Lower lobe of right lung (tissue), 2 donors: Measurements from ENCODE around the gene IGFL2. TPM values are rescaled to one million over a fixed set of nuclear protein-coding genes. Genes with fewer than 3 reads are reported as not detected.
"Not testable (repeated sequence)": the region's sequence is repeated elsewhere in the genome, so short reads cannot be mapped to it uniquely, and the experiment has no call there.

ENCODE experiments used
- ATAC-seq, 2 donors: fragments of 200-7000 bp; cut with Tn5 transposase; one replicate each; pipeline ENCODE4 v1.9.1; 2020 to 2022; ENCODE audit warnings: mild to moderate bottlenecking in 2 of 2, moderate library complexity in 2 of 2
- DNase-seq: peaks from one replicate; pipeline ENCODE4 v3.0.0-alpha.2; 2020
- H3K27ac ChIP-seq: fragments of 200-600 bp; one replicate; pipeline ENCODE4 v1.8.0; 2022
- H3K27me3 ChIP-seq: fragments of 200-600 bp; one replicate; pipeline ENCODE4 v1.8.0; 2022; ENCODE audit warnings: low read depth
- H3K36me3 ChIP-seq: fragments of 200-600 bp; one replicate; pipeline ENCODE4 v1.8.0; 2022; ENCODE audit warnings: mild to moderate bottlenecking
- H3K4me1 ChIP-seq: fragments of 200-600 bp; one replicate; pipeline ENCODE4 v1.8.0; 2022
- H3K4me3 ChIP-seq: fragments of 200-600 bp; one replicate; pipeline ENCODE4 v1.8.0; 2022; ENCODE audit warnings: mild to moderate bottlenecking
- H3K9me3 ChIP-seq: fragments of 200-600 bp; one replicate; pipeline ENCODE4 v1.8.0; 2022
- intact Hi-C: fragments of 100-400 bp; cut with DNase I; formaldehyde crosslinking; loops from one replicate; pipeline ENCODE4 v1.11.0; 2022
- total RNA-seq: library from RNA; stranded (reverse); fragmentation: NEBNext Ultra II Directional; extraction: Animal tissue kit (Norgen Biotek cat#: 25700); gene quantifications from one replicate; pipeline ENCODE4 v1.2.1, GENCODE V29; 2021
- TF ChIP-seq, protein P1 (sequence below): fragments of 200-600 bp; IDR thresholded peaks from one replicate; pipeline ENCODE4 v1.8.0; 2022; ENCODE audit warnings: antibody characterized with exemption, mild to moderate bottlenecking
- donor health status: DM: no; HTN: yes; CAD: no; lungs with severe emphysema.

IGFL2 gene
- total RNA-seq, 1 donor from 2014 or later, result not detected

DNA sequence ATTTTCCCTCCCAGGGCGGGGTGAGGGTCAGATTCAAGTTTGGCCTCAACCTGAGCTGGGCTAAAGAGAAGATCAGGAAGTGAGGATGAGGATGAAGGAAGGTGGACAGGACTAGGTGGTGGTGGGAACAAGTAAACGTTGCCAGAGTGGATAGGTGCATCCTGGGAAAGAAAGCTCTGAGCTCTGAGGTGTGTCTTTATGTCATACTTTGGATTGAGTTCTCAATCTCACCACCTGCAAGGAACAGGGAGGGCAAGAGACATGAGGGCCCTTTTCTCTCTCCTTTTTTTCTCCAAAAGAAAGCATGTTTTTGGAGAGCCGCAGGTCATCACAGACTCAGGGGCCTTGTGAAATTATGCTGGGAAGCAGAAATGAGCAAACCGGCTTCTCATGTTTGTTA, 43.3 kb downstream of the IGFL2 start:
- Histone ChIP-seq H3K4me1 (peaks cover 9% of the 10 kb centered on the region), H3K27me3 (peaks cover 39% of the 10 kb centered on the region), H3K27ac (no peak overlapping the region), H3K9me3 (no peaks in the 10 kb centered on the region), H3K36me3 (no peaks in the 10 kb centered on the region), H3K4me3 (no peak overlapping the region)
- TF ChIP-seq, protein P1, sequence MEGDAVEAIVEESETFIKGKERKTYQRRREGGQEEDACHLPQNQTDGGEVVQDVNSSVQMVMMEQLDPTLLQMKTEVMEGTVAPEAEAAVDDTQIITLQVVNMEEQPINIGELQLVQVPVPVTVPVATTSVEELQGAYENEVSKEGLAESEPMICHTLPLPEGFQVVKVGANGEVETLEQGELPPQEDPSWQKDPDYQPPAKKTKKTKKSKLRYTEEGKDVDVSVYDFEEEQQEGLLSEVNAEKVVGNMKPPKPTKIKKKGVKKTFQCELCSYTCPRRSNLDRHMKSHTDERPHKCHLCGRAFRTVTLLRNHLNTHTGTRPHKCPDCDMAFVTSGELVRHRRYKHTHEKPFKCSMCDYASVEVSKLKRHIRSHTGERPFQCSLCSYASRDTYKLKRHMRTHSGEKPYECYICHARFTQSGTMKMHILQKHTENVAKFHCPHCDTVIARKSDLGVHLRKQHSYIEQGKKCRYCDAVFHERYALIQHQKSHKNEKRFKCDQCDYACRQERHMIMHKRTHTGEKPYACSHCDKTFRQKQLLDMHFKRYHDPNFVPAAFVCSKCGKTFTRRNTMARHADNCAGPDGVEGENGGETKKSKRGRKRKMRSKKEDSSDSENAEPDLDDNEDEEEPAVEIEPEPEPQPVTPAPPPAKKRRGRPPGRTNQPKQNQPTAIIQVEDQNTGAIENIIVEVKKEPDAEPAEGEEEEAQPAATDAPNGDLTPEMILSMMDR, result no peak
- intact Hi-C loops, result no loop called here
- ATAC-seq (no peak), DNase-seq (no peak)

GRCh38 chr19:46191972-46192371, 43.9 kb downstream of the IGFL2 start:
- Histone ChIP-seq H3K9me3 (no peaks in the 10 kb centered on the region), H3K36me3 (no peaks in the 10 kb centered on the region), H3K4me3 (no peak overlapping the region), H3K27ac (no peak overlapping the region), H3K4me1 (peaks cover 9% of the 10 kb centered on the region), H3K27me3 (peaks cover 43% of the 10 kb centered on the region)
- DNase-seq (no peak), ATAC-seq (no peak)
- TF ChIP-seq, protein P1, result no peak
- intact Hi-C loops, result no loop called here

DNA sequence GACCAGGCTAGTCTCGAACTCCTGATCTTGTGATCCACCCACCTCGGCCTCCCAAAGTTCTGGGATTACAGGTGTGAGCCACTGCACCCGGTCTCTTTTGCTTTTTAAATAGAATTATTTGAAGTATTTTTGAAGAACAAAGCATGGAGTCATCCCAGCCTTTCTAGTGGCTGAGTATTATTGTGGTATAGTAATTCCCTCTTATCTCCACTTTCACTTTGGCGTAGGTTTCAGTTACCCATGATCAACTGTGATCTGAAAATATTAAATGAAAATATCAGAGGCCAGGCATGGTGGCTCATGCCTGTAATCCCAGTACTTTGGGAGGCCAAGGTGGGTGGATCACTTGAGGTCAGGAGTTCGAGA, 44.6 kb downstream of the IGFL2 start:
- H3K9me3 ChIP-seq, H3K4me3 ChIP-seq, DNase-seq, H3K27ac ChIP-seq, H3K4me1 ChIP-seq, H3K36me3 ChIP-seq, intact Hi-C loops, ATAC-seq: not testable (repeated sequence)
- H3K27me3 ChIP-seq, result peaks cover 45% of the 10 kb centered on the region

GRCh38 chr19:46192992-46193650, 45.1 kb downstream of the IGFL2 start:
- intact Hi-C loops, result no loop called here
- DNase-seq (no peak), ATAC-seq (peak; percentile 73 to 80)
- H3K36me3 ChIP-seq, result no peaks in the 10 kb centered on the region
- TF ChIP-seq, protein P1, result no peak
- H3K9me3 ChIP-seq, result no peaks in the 10 kb centered on the region
- H3K27ac ChIP-seq, result no peak overlapping the region
- H3K4me1 ChIP-seq, result peaks cover 9% of the 10 kb centered on the region
- H3K4me3 ChIP-seq, result no peak overlapping the region
- peaks cover 41% of the 10 kb centered on the region for H3K27me3 ChIP-seq

- no peak for ATAC-seq
- H3K27me3 ChIP-seq, result peaks cover 36% of the 10 kb centered on the region
- intact Hi-C loops, result no loop called here
Observed at GRCh38 chr19:46193678-46194077, 45.6 kb downstream of the IGFL2 start.

DNA sequence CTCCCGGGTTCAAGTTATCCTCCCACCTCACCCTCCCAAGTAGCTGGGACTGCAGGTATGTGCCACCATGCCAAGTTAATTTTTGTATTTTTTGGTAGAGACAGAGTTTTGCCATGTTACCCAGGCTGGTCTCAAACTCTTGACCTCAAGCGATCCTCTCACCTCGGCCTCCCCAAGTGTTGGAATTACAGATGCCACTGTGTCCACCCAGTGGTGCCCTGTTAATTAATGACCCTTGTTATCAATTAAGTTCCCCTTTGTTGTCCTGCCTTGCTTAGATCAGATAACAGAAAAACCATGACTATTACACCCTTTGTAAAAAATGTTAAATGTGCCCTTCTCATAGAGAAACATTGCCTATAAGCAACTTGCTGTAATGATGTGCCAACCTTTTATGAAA, 47.1 kb downstream of the IGFL2 start:
- Histone ChIP-seq H3K4me1 (peaks cover 9% of the 10 kb centered on the region), H3K36me3 (no peaks in the 10 kb centered on the region), H3K9me3 (no peaks in the 10 kb centered on the region), H3K27me3 (peaks cover 23% of the 10 kb centered on the region), H3K27ac (no peak overlapping the region), H3K4me3 (no peak overlapping the region)
- ATAC-seq (no peak), DNase-seq (no peak)
- intact Hi-C loops, result no loop called here
- TF ChIP-seq, protein P1, result no peak

More at GRCh38 chr19:46193678-46194077, 45.6 kb downstream of the IGFL2 start:
- no peak overlapping the region for H3K4me3 ChIP-seq
- no peak for DNase-seq
- H3K9me3 ChIP-seq, result no peaks in the 10 kb centered on the region
- peaks cover 9% of the 10 kb centered on the region for H3K4me1 ChIP-seq
- TF ChIP-seq, protein P1, result no peak
- H3K36me3 ChIP-seq, result no peaks in the 10 kb centered on the region
- no peak overlapping the region for H3K27ac ChIP-seq

DNA sequence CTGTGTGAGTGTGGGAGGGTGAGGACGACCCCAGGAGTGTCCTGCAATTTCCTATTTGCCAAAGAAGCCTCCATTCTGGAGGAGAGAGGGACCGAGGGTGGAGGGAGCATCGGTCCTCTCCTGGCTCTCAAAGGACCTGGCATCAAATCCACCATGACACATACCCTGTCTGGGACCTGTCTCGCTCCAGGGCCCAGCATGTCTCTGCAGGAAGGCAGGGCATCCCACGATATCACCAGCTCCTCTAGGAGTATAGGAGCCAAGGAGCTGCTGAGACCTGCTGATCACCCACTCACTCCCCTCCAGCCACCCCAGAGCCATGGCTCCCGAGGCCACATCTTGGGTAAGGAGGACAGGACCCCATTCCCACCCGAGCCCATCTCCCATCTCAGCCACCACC, 47.9 kb downstream of the IGFL2 start:
- DNase-seq, intact Hi-C loops, H3K36me3 ChIP-seq, H3K4me1 ChIP-seq, H3K9me3 ChIP-seq, ATAC-seq, H3K27ac ChIP-seq, H3K4me3 ChIP-seq: not testable (repeated sequence)
- peaks cover 15% of the 10 kb centered on the region for H3K27me3 ChIP-seq
